GM13977 (cell line): ENCODE measurements around the gene ABHD16B.

Source experiments
- DNase-seq: peaks from one replicate; pipeline ENCODE4 v3.0.0; 2012; ENCODE audit warnings: low spot score
- CTCF ChIP-seq: IDR thresholded peaks from 2 replicates; pipeline ENCODE4 v1.5.1; 2012; ENCODE audit warnings: mild to moderate bottlenecking, control low read depth; ENCODE audit not compliant: insufficient read depth; ENCODE audit errors: extremely low read depth, missing control alignments
- in situ Hi-C: fragments of 300-500 bp; cut with MboI; formaldehyde crosslinking; loops from one replicate; pipeline ENCODE4 v1.12.0; 2022; ENCODE audit warnings: low sequenced_read_pairs, low pct_unique_long_range_greater_than_20kb, mixed read lengths, inconsistent platforms; ENCODE audit not compliant: unreplicated experiment

Gene ABHD16B

GRCh38 chr20:63829945-63830835 is 31.1 kb upstream of the ABHD16B start:
- no peak for TF ChIP-seq CTCF
- peak; percentile 81 for DNase-seq
- in situ Hi-C loops = no loop called here

DNA sequence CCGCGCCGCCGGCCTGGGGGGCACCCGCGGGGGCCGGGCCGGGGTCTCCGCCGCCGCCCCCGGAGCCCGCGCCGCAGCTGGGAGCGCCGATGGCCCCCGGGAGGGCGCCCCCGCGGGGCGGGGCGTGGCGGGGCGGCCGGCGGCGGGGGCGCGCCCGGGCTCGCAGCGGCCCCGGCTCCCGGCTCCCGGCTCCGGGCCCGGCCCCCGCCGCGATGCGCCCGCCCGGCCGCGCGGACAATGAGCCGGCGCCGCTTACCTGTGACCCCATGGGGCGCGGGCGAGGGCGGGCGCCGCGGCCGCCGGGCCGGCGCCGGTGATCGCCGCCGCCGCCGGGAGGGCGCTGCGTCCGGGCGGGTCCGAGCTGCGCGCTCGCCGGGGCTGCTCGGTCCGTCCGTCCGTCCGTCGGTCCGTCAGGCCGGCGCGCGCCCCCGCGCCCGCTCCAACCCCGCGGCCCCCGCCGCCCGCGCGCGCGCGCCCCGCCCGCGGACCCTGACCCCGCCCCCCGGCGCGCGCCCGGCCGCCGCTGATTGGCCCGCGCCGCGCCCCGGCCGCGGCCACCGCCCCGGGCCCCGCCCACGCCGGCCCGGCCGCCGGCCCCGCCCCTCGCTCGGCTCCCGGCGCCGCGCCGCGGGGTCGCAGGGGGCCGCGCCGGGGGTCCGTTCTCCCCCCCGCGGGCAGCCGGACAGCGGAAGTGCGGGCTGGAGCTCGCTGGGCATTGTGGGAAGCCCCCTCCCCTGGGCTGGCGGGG is 30.3 kb upstream of the ABHD16B start, which contains the start of gene ZBTB46:
ZBTB46 (minus strand) TSS at position 424 of the 748 bp plus-strand sequence. CDS start 40,507 bp downstream, outside the sequence.
- DNase-seq = peak; percentile 98
- no peak for TF ChIP-seq CTCF
- in situ Hi-C loops = no loop called here

DNA sequence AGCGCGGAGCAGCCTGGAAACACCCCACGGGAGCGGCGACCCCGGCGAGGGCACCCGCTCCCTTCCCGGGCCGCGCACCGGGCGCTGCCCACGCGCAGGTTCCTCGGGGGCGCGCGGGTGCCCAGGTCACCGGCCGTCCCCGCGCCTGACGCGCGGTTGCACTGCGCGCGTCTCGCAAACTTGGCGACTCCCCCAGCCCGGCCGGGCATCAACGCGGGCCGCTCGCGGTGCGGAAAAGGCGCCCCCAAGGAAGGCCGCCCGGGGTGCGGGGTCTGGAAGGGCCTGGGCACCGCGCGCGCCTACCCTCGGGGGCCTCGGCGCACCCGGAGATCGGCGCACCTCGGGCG is 29.7 kb upstream of the ABHD16B start:
- TF ChIP-seq CTCF = no peak
- peak; percentile 57 for DNase-seq
- in situ Hi-C loops = no loop called here

- no peak for TF ChIP-seq CTCF
- in situ Hi-C loops = no loop called here
- peak; percentile 52 for DNase-seq
Observed at GRCh38 chr20:63831993-63832686, 29.2 kb upstream of the ABHD16B start.

- in situ Hi-C loops = no loop called here
Observed at GRCh38 chr20:63833776-63834490, 27.4 kb upstream of the ABHD16B start.

More at GRCh38 chr20:63833776-63834490, 27.4 kb upstream of the ABHD16B start:
- no peak for TF ChIP-seq CTCF
- no peak for DNase-seq
